RCC 7860 (cell line): ENCODE results near the gene PTPRN2.

Source experiments
- DNase-seq: peaks from one replicate; pipeline ENCODE4 v3.0.0-alpha.2; 2015; ENCODE audit warnings: low spot score
- FAIRE-seq: peaks from 2 replicates; lab custom pipeline; 2012; peaks lifted over from hg19 to GRCh38; lab: Jason Lieb, UNC

Gene PTPRN2

GRCh38 chr7:157611341-157611740 lies 976.3 kb downstream of the PTPRN2 start:
- no peak for FAIRE-seq
- no peak for DNase-seq

- DNase-seq (no peak), FAIRE-seq (no peak)
Measured at GRCh38 chr7:157610671-157611295, 976.8 kb downstream of the PTPRN2 start.

GRCh38 chr7:157609932-157610640 lies 977.5 kb downstream of the PTPRN2 start:
- DNase-seq (no peak), FAIRE-seq (no peak)

GRCh38 chr7:157609516-157609915 lies 978.1 kb downstream of the PTPRN2 start:
- no peak for FAIRE-seq

GRCh38 chr7:157607218-157607617 lies 980.4 kb downstream of the PTPRN2 start:
- FAIRE-seq (no peak), DNase-seq (no peak)

More at GRCh38 chr7:157609516-157609915, 978.1 kb downstream of the PTPRN2 start:
- DNase-seq, result no peak

- no peak for FAIRE-seq
Measured at GRCh38 chr7:157606140-157606539, 981.5 kb downstream of the PTPRN2 start.

GRCh38 chr7:157605638-157606037 lies 982.0 kb downstream of the PTPRN2 start:
- FAIRE-seq, result no peak
- no peak for DNase-seq

More at GRCh38 chr7:157606140-157606539, 981.5 kb downstream of the PTPRN2 start:
- no peak for DNase-seq

- no peak for DNase-seq
- FAIRE-seq, result no peak
Measured at GRCh38 chr7:157604661-157605381, 982.8 kb downstream of the PTPRN2 start.

- FAIRE-seq (no peak), DNase-seq (no peak)
Measured at GRCh38 chr7:157603716-157604115, 983.9 kb downstream of the PTPRN2 start.

- no peak for FAIRE-seq
- DNase-seq, result no peak
Measured at GRCh38 chr7:157603005-157603404, 984.6 kb downstream of the PTPRN2 start.

- FAIRE-seq (no peak), DNase-seq (no peak)
Measured at GRCh38 chr7:157602581-157602980, 985.0 kb downstream of the PTPRN2 start.

GRCh38 chr7:157602156-157602555 lies 985.5 kb downstream of the PTPRN2 start:
- no peak for FAIRE-seq
- DNase-seq, result no peak

- DNase-seq (no peak), FAIRE-seq (no peak)
Measured at GRCh38 chr7:157601530-157601929, 986.1 kb downstream of the PTPRN2 start.

- DNase-seq (no peak), FAIRE-seq (no peak)
Measured at GRCh38 chr7:157599491-157599890, 988.1 kb downstream of the PTPRN2 start.

- no peak for DNase-seq
- FAIRE-seq, result no peak
Measured at GRCh38 chr7:157597562-157597961, 990.1 kb downstream of the PTPRN2 start.

- FAIRE-seq, result no peak
- DNase-seq, result no peak
Measured at GRCh38 chr7:157596881-157597280, 990.7 kb downstream of the PTPRN2 start.

GRCh38 chr7:157596471-157596870 lies 991.2 kb downstream of the PTPRN2 start:
- DNase-seq (no peak), FAIRE-seq (no peak)

- DNase-seq (no peak), FAIRE-seq (no peak)
Measured at GRCh38 chr7:157596026-157596425, 991.6 kb downstream of the PTPRN2 start.

- FAIRE-seq, result no peak
- no peak for DNase-seq
Measured at GRCh38 chr7:157595086-157595855, 992.4 kb downstream of the PTPRN2 start.

GRCh38 chr7:157594306-157594705 lies 993.3 kb downstream of the PTPRN2 start:
- no peak for FAIRE-seq
- DNase-seq, result no peak

- no peak for FAIRE-seq
- no peak for DNase-seq
Measured at GRCh38 chr7:157593541-157593940, 994.1 kb downstream of the PTPRN2 start.
